ENCODE results near the gene LIFR. TPM values are rescaled to one million over a fixed set of nuclear protein-coding genes. Genes with fewer than 3 reads are reported as not detected.

Gene LIFR
- total and polyA plus RNA-seq, 10 donors = 6.8 to 191 (median 93.3) TPM

GRCh38 chr5:38548064-38548759 is 8.2 kb downstream of the LIFR start:
- intact Hi-C loops (cut with DNase I; ENCODE audit: low total_unique reads) = no loop called here
- DNase-seq = no peak
- Histone ChIP-seq H3K27me3 (replicated peaks in 1 of 7) (peaks cover 0 to 20% (median 0%) of the 10 kb centered on the region in 7 donors), H3K27ac (peak overlapping the region in 7 of 8 donors; percentile 9 to 63 (median 45)), H3K4me1 (peaks cover 0 to 72% (median 25%) of the 10 kb centered on the region in 6 donors), H3K36me3 (no peaks in the 10 kb centered on the region), H3K9me3 (no peaks in the 10 kb centered on the region), H3K4me3 (peak overlapping the region in 1 of 8 donors; percentile 3)
- TF ChIP-seq, protein P1, sequence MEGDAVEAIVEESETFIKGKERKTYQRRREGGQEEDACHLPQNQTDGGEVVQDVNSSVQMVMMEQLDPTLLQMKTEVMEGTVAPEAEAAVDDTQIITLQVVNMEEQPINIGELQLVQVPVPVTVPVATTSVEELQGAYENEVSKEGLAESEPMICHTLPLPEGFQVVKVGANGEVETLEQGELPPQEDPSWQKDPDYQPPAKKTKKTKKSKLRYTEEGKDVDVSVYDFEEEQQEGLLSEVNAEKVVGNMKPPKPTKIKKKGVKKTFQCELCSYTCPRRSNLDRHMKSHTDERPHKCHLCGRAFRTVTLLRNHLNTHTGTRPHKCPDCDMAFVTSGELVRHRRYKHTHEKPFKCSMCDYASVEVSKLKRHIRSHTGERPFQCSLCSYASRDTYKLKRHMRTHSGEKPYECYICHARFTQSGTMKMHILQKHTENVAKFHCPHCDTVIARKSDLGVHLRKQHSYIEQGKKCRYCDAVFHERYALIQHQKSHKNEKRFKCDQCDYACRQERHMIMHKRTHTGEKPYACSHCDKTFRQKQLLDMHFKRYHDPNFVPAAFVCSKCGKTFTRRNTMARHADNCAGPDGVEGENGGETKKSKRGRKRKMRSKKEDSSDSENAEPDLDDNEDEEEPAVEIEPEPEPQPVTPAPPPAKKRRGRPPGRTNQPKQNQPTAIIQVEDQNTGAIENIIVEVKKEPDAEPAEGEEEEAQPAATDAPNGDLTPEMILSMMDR (IDR thresholded peaks at IDR 0.05 in 8 of 11, conservative IDR thresholded peaks at IDR 0.05 in 3 of 11) = no peak
- TF ChIP-seq POLR2AphosphoS5 (IDR thresholded peaks at IDR 0.05) = no peak
- TF ChIP-seq POLR2A (IDR thresholded peaks at IDR 0.05) = no peak
- WGBS, 5 donors = 38 to 50% (median 44%) methylated on average over 1 of the region's 1 CpG

DNA sequence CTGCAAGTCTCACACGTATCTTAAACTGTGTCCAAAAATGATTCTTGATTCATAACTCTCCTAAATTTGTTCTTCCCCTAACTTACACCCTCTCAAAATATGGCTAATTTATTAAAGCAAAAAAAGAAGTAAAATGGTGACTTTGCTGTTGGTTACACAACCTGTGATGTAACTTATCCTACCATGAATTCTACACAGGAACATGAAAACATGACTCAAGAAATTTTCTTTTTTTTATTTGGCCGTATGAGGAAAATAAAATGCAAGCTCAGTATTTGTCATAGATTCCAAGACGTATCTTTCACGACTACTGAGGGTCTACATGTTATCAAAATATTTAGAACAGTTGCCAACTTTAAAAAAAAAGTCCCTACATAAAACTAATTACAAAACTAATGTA is 9.2 kb downstream of the LIFR start:
- DNase-seq = no peak
- TF ChIP-seq, protein P1 (IDR thresholded peaks at IDR 0.05 in 8 of 11, conservative IDR thresholded peaks at IDR 0.05 in 3 of 11) = no peak
- TF ChIP-seq POLR2AphosphoS5 (IDR thresholded peaks at IDR 0.05) (no peak), POLR2A (IDR thresholded peaks at IDR 0.05) (no peak)
- H3K27ac ChIP-seq = peak overlapping the region in 5 of 8 donors; percentile 8 to 52 (median 20)
- H3K4me3 ChIP-seq = no peak overlapping the region
- H3K9me3 ChIP-seq = no peaks in the 10 kb centered on the region
- intact Hi-C loops (cut with DNase I; ENCODE audit: low total_unique reads) = no loop called here
- 65 to 81% (median 72%) methylated on average over 4 of the region's 4 CpGs for WGBS, 5 donors
- H3K4me1 ChIP-seq = peaks cover 0 to 62% (median 21%) of the 10 kb centered on the region in 6 donors
- no peaks in the 10 kb centered on the region for H3K36me3 ChIP-seq
- H3K27me3 ChIP-seq (replicated peaks in 1 of 7) = peaks cover 0 to 11% (median 0%) of the 10 kb centered on the region in 7 donors

- intact Hi-C loops (cut with DNase I; ENCODE audit: low total_unique reads) = no loop called here
Observed at GRCh38 chr5:38546691-38547146, 9.7 kb downstream of the LIFR start.

DNA sequence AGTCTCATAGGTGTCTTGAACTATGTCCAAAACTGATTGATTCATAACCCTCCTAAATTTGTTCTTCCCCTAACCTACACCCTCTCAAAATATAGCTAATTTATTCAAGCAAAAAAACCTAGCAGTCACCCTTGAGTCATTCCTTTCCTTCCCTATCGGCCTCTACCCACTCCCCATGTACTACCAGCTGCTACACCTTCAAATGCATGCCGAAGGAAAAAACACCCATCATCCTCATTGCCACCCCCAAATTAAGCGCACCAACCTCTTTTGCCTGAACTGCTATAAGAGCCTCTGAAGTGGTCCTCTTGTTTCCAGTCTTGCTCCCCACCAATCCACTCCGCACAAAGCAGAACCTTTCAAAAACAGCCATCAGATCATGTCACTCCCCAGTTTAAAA is 12.6 kb downstream of the LIFR start:
- no peak for DNase-seq
- 82 to 92% (median 88%) methylated on average over 4 of the region's 4 CpGs for WGBS, 5 donors
- H3K27me3 ChIP-seq (replicated peaks in 1 of 7) = peaks cover 0 to 4% (median 0%) of the 10 kb centered on the region in 7 donors
- intact Hi-C loops (cut with DNase I; ENCODE audit: low total_unique reads) = no loop called here
- H3K27ac ChIP-seq = no peak overlapping the region
- TF ChIP-seq, protein P1 (IDR thresholded peaks at IDR 0.05 in 8 of 11, conservative IDR thresholded peaks at IDR 0.05 in 3 of 11) = no peak
- TF ChIP-seq POLR2AphosphoS5 (IDR thresholded peaks at IDR 0.05) = no peak
- no peak for TF ChIP-seq POLR2A (IDR thresholded peaks at IDR 0.05)
- H3K36me3 ChIP-seq = no peaks in the 10 kb centered on the region
- no peaks in the 10 kb centered on the region for H3K9me3 ChIP-seq
- no peak overlapping the region for H3K4me3 ChIP-seq
- peaks cover 0 to 30% (median 10%) of the 10 kb centered on the region in 6 donors for H3K4me1 ChIP-seq

More at GRCh38 chr5:38546691-38547146, 9.7 kb downstream of the LIFR start:
- Histone ChIP-seq H3K4me3 (no peak overlapping the region), H3K27me3 (replicated peaks in 1 of 7) (peaks cover 0 to 7% (median 0%) of the 10 kb centered on the region in 7 donors), H3K9me3 (no peaks in the 10 kb centered on the region), H3K27ac (peak overlapping the region in 4 of 8 donors; percentile 14 to 40 (median 26)), H3K36me3 (no peaks in the 10 kb centered on the region), H3K4me1 (peaks cover 0 to 57% (median 17%) of the 10 kb centered on the region in 6 donors)
- DNase-seq = no peak
- TF ChIP-seq POLR2A (IDR thresholded peaks at IDR 0.05) (no peak), POLR2AphosphoS5 (IDR thresholded peaks at IDR 0.05) (no peak)
- TF ChIP-seq, protein P1 (IDR thresholded peaks at IDR 0.05 in 8 of 11, conservative IDR thresholded peaks at IDR 0.05 in 3 of 11) = no peak
- WGBS, 5 donors = 33 to 76% (median 69%) methylated on average over 2 of the region's 2 CpGs
